Natural killer cell (primary cell): Measurements from ENCODE around the gene RPL13A. TPM values are rescaled to one million over a fixed set of nuclear protein-coding genes. Genes with fewer than 3 reads are reported as not detected.

Experiments used
- ATAC-seq, 3 donors: fragments of 150-1000 bp in 2 of 3; fragments of 200-7000 bp in 1 of 3; cut with Tn5 transposase; 1 replicate in 1 of 3; 2 replicates in 2 of 3; pipeline ENCODE4 v1.10.0; 2021; ENCODE audit warnings: mild to moderate bottlenecking in 2 of 3, moderate library complexity in 2 of 3
- DNase-seq, 2 donors: peaks; one replicate each; pipeline versions ENCODE4 v3.0.0 to v3.0.0-alpha.2; 2013 to 2021; ENCODE audit warnings: mixed read lengths in 1 of 2
- H3K27ac ChIP-seq: one replicate; pipeline ENCODE4 v1.5.1; 2013; ENCODE audit warnings: mild to moderate bottlenecking, low read length
- H3K27me3 ChIP-seq: one replicate; pipeline ENCODE4 v1.6.1; 2013; ENCODE audit warnings: low read length; ENCODE audit not compliant: control insufficient read depth, insufficient read depth
- H3K36me3 ChIP-seq: one replicate; pipeline ENCODE4 v1.6.1; 2013; ENCODE audit warnings: low read length; ENCODE audit not compliant: control insufficient read depth, insufficient read depth
- H3K4me1 ChIP-seq: one replicate; pipeline ENCODE4 v1.6.1; 2013; ENCODE audit warnings: low read length; ENCODE audit not compliant: control insufficient read depth, insufficient read depth
- H3K4me3 ChIP-seq: one replicate; pipeline ENCODE4 v1.5.1; 2013; ENCODE audit warnings: low read length
- H3K9me3 ChIP-seq: one replicate; pipeline ENCODE4 v1.6.1; 2013; ENCODE audit warnings: low read length; ENCODE audit not compliant: control insufficient read depth, insufficient read depth
- H3K27ac Mint-ChIP-seq, 2 donors: one replicate each; pipeline ENCODE4 v1.8.0; 2022; ENCODE audit warnings: mild to moderate bottlenecking in 2 of 2, mixed read lengths in 2 of 2, moderate library complexity in 1 of 2
- H3K27me3 Mint-ChIP-seq, 2 donors: one replicate each; pipeline ENCODE4 v1.8.0; 2022; ENCODE audit warnings: low read depth in 2 of 2, mixed read lengths in 2 of 2
- H3K36me3 Mint-ChIP-seq: one replicate; pipeline ENCODE4 v1.8.0; 2022; ENCODE audit warnings: mixed read lengths
- H3K4me1 Mint-ChIP-seq, 2 donors: one replicate each; pipeline ENCODE4 v1.8.0; 2022; ENCODE audit warnings: mixed read lengths in 2 of 2
- H3K4me3 Mint-ChIP-seq: one replicate; pipeline ENCODE4 v1.8.0; 2022; ENCODE audit warnings: mild to moderate bottlenecking, moderate library complexity, mixed read lengths
- H3K9me3 Mint-ChIP-seq, 2 donors: one replicate each; pipeline ENCODE4 v1.8.0; 2022; ENCODE audit warnings: mixed read lengths in 2 of 2
- WGBS: methylation state at CpG from one replicate; pipeline ENCODE4 v1.1.7; 2013; ENCODE audit warnings: missing lambda C conversion rate; ENCODE audit not compliant: insufficient coverage; 5-methylcytosine and 5-hydroxymethylcytosine counted together
- intact Hi-C: fragments of 100-400 bp; cut with micrococcal nuclease; formaldehyde crosslinking; loops from one replicate; pipeline ENCODE4 v1.14.2; 2022
- total RNA-seq, 4 donors: library from RNA; stranded (reverse); fragments of 120-200 nt in 1 of 4; gene quantifications; one replicate each; pipeline versions ENCODE4 v1.2.3 to v1.2.4, GENCODE V29; 2013 to 2022
- TF ChIP-seq, protein P1 (sequence below): fragments of 200-600 bp; IDR thresholded peaks from one replicate; pipeline ENCODE4 v1.8.0; 2022; ENCODE audit warnings: antibody characterized with exemption

The RPL13A gene
- total RNA-seq, 3 donors from 2014 or later (not counting 1 experiment from before 2014, with no cell fraction given) = 1,881 to 2,284 (median 2,283) TPM

GRCh38 chr19:49524812-49525455, 37.5 kb downstream of the RPL13A start:
- H3K27ac ChIP-seq = no peak overlapping the region
- DNase-seq = no peak
- intact Hi-C loops = no loop called here
- no peaks in the 10 kb centered on the region for H3K9me3 ChIP-seq
- ATAC-seq = no peak
- H3K4me1 ChIP-seq = peaks cover 17% of the 10 kb centered on the region
- Mint-ChIP-seq H3K4me1 (peaks cover 10 to 15% of the 10 kb centered on the region in 2 donors), H3K9me3 (no peaks in the 10 kb centered on the region), H3K36me3 (no peaks in the 10 kb centered on the region), H3K4me3 (no peak overlapping the region), H3K27me3 (peaks cover 4 to 5% of the 10 kb centered on the region in 2 donors), H3K27ac (no peak overlapping the region)
- TF ChIP-seq, protein P1, sequence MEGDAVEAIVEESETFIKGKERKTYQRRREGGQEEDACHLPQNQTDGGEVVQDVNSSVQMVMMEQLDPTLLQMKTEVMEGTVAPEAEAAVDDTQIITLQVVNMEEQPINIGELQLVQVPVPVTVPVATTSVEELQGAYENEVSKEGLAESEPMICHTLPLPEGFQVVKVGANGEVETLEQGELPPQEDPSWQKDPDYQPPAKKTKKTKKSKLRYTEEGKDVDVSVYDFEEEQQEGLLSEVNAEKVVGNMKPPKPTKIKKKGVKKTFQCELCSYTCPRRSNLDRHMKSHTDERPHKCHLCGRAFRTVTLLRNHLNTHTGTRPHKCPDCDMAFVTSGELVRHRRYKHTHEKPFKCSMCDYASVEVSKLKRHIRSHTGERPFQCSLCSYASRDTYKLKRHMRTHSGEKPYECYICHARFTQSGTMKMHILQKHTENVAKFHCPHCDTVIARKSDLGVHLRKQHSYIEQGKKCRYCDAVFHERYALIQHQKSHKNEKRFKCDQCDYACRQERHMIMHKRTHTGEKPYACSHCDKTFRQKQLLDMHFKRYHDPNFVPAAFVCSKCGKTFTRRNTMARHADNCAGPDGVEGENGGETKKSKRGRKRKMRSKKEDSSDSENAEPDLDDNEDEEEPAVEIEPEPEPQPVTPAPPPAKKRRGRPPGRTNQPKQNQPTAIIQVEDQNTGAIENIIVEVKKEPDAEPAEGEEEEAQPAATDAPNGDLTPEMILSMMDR = no peak
- 94% methylated on average over 22 of the region's 22 CpGs for WGBS
- H3K4me3 ChIP-seq = no peak overlapping the region
- H3K36me3 ChIP-seq = no peaks in the 10 kb centered on the region
- H3K27me3 ChIP-seq = no peaks in the 10 kb centered on the region

DNA sequence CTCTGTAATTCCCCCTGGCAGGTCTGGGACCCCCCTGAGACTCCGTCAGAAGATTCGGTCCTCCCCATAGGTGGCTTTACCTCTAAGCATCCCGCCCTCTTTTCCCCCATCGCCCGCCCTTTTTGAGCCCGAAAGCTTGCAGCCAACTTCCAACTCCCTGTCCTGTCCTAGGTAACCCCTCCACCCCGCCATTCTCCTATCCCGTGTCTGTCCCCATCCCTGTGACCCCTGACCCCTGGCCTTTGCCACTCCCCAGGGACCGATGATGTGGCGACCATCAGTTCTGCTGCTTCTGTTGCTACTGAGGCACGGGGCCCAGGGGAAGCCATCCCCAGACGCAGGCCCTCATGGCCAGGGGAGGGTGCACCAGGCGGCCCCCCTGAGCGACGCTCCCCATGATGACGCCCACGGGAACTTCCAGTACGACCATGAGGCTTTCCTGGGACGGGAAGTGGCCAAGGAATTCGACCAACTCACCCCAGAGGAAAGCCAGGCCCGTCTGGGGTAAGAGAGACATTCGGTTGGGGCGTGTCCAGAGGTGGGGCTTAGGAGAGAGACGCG, 40.9 kb downstream of the RPL13A start:
- ATAC-seq (no peak), DNase-seq (no peak)
- Mint-ChIP-seq H3K4me1 (peaks cover 14 to 21% of the 10 kb centered on the region in 2 donors), H3K36me3 (no peaks in the 10 kb centered on the region), H3K4me3 (no peak overlapping the region), H3K27me3 (peaks cover 4 to 10% of the 10 kb centered on the region in 2 donors), H3K27ac (peak overlapping the region; percentile 36 to 87), H3K9me3 (no peaks in the 10 kb centered on the region)
- intact Hi-C loops = no loop called here
- H3K4me1 ChIP-seq = peaks cover 22% of the 10 kb centered on the region
- H3K36me3 ChIP-seq = no peaks in the 10 kb centered on the region
- no peak overlapping the region for H3K27ac ChIP-seq
- H3K9me3 ChIP-seq = no peaks in the 10 kb centered on the region
- H3K27me3 ChIP-seq = no peaks in the 10 kb centered on the region
- TF ChIP-seq, protein P1 = no peak
- peak overlapping the region; percentile 9 for H3K4me3 ChIP-seq
- 70% methylated on average over 22 of the region's 25 CpGs for WGBS

DNA sequence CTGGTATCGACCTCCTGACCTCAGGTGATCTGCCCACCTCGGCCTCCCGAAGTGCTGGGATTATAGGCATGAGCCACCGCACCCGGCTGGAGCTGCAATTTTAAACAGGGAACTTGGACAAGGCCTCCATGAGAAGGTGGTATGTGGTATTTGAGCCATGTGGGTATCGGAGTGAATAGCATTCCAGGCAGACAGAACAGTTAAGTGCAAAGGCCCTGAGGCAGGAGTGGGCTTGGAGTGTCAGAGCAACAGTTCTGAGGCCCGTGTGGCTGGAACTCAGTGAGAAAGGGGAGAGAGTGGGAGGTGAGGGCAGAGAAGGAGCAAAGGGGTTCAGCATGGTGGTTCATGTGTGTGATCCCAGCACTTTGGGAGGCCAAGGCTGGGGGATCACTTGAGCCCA, 43.3 kb downstream of the RPL13A start:
- DNase-seq = no peak
- intact Hi-C loops = no loop called here
- WGBS = 95% methylated on average over 7 of the region's 7 CpGs
- no peak overlapping the region for H3K4me3 ChIP-seq
- H3K36me3 ChIP-seq = no peaks in the 10 kb centered on the region
- no peaks in the 10 kb centered on the region for H3K27me3 ChIP-seq
- H3K27ac Mint-ChIP-seq = no peak overlapping the region
- H3K4me3 Mint-ChIP-seq = no peak overlapping the region
- H3K27me3 Mint-ChIP-seq = peaks cover 4 to 13% of the 10 kb centered on the region in 2 donors
- no peaks in the 10 kb centered on the region for H3K9me3 Mint-ChIP-seq
- H3K4me1 ChIP-seq = peaks cover 45% of the 10 kb centered on the region
- TF ChIP-seq, protein P1 = no peak
- no peak for ATAC-seq
- H3K27ac ChIP-seq = no peak overlapping the region
- no peaks in the 10 kb centered on the region for H3K36me3 Mint-ChIP-seq
- no peaks in the 10 kb centered on the region for H3K9me3 ChIP-seq
- H3K4me1 Mint-ChIP-seq = peaks cover 28 to 39% of the 10 kb centered on the region in 2 donors
